Muscle of leg (tissue), 11 donors: Measurements from ENCODE around the gene SEMA5A. TPM values are rescaled to one million over a fixed set of nuclear protein-coding genes. Genes with fewer than 3 reads are reported as not detected.
"Not testable (repeated sequence)": the region's sequence is repeated elsewhere in the genome, so short reads cannot be mapped to it uniquely, and the experiment has no call there.

ENCODE experiments used
- DNase-seq: peaks from one replicate; pipeline ENCODE4 v3.0.0; 2013
- H3K27ac ChIP-seq: one replicate; pipeline ENCODE4 v1.5.1; 2013; ENCODE audit warnings: mild to moderate bottlenecking, low read length, control low read depth
- H3K27me3 ChIP-seq: one replicate; pipeline ENCODE4 v1.6.1; 2013; ENCODE audit warnings: low read length; ENCODE audit not compliant: control insufficient read depth, insufficient read depth
- H3K36me3 ChIP-seq: one replicate; pipeline ENCODE4 v1.6.1; 2013; ENCODE audit warnings: low read length; ENCODE audit not compliant: control insufficient read depth, insufficient read depth
- H3K4me1 ChIP-seq: one replicate; pipeline ENCODE4 v1.6.1; 2013; ENCODE audit warnings: low read length; ENCODE audit not compliant: control insufficient read depth, insufficient read depth
- H3K4me3 ChIP-seq: one replicate; pipeline ENCODE4 v1.5.1; 2013; ENCODE audit warnings: low read length, control low read depth
- H3K9me3 ChIP-seq: replicated peaks from 2 replicates; pipeline ENCODE4 v1.6.1; 2013; ENCODE audit warnings: low read depth, low read length; ENCODE audit not compliant: control insufficient read depth
- WGBS: methylation state at CpG from one replicate; pipeline ENCODE4 v1.1.5; 2013; ENCODE audit warnings: missing lambda C conversion rate; ENCODE audit not compliant: insufficient coverage; 5-methylcytosine and 5-hydroxymethylcytosine counted together
- polyA plus RNA-seq, 8 donors: library from polyadenylated mRNA; unstranded; fragments of 120-200 nt; gene quantifications; one replicate each; pipeline versions ENCODE4 v1.2.1 to v1.2.3, GENCODE V29; 2013; ENCODE audit warnings: inconsistent platforms in 1 of 8, low replicate concordance in 1 of 8; ENCODE audit not compliant: insufficient read length in 8 of 8, insufficient read depth in 1 of 8
- total RNA-seq: library from RNA; stranded (reverse); fragments of 120-200 nt; gene quantifications from one replicate; pipeline ENCODE4 v1.2.4, GENCODE V29; 2013

The SEMA5A gene
- total and polyA plus RNA-seq, 9 donors = 25.1 to 53.5 (median 37.3) TPM

GRCh38 chr5:9358961-9359685, 186.8 kb downstream of the SEMA5A start:
- DNase-seq = no peak
- 43% methylated on average over 1 of the region's 2 CpGs for WGBS
- no peak overlapping the region for H3K27ac ChIP-seq

GRCh38 chr5:9356351-9356825, 189.5 kb downstream of the SEMA5A start:
- Histone ChIP-seq H3K27ac (no peak overlapping the region), H3K9me3 (no peaks in the 10 kb centered on the region), H3K27me3 (no peaks in the 10 kb centered on the region), H3K36me3 (no peaks in the 10 kb centered on the region), H3K4me3 (no peak overlapping the region), H3K4me1 (no peaks in the 10 kb centered on the region)
- 38% methylated on average over 1 of the region's 5 CpGs for WGBS
- peak; percentile 27 for DNase-seq

More at GRCh38 chr5:9358961-9359685, 186.8 kb downstream of the SEMA5A start:
- Histone ChIP-seq H3K9me3 (no peaks in the 10 kb centered on the region), H3K4me3 (no peak overlapping the region), H3K27me3 (no peaks in the 10 kb centered on the region), H3K4me1 (peaks cover 4% of the 10 kb centered on the region), H3K36me3 (no peaks in the 10 kb centered on the region)

GRCh38 chr5:9354336-9355081, 191.4 kb downstream of the SEMA5A start:
- 74% methylated on average over 6 of the region's 7 CpGs for WGBS
- Histone ChIP-seq H3K27me3 (no peaks in the 10 kb centered on the region), H3K27ac (no peak overlapping the region), H3K4me1 (no peaks in the 10 kb centered on the region), H3K9me3 (no peaks in the 10 kb centered on the region), H3K36me3 (no peaks in the 10 kb centered on the region), H3K4me3 (no peak overlapping the region)
- DNase-seq = no peak

- DNase-seq, H3K27ac ChIP-seq, H3K36me3 ChIP-seq, H3K4me1 ChIP-seq, H3K27me3 ChIP-seq, H3K4me3 ChIP-seq, H3K9me3 ChIP-seq: not testable (repeated sequence)
Observed at GRCh38 chr5:9353048-9353447, 192.8 kb downstream of the SEMA5A start.

GRCh38 chr5:9351546-9351945, 194.3 kb downstream of the SEMA5A start:
- no peak overlapping the region for H3K27ac ChIP-seq
- peak; percentile 67 for DNase-seq
- H3K27me3 ChIP-seq = no peaks in the 10 kb centered on the region
- no peak overlapping the region for H3K4me3 ChIP-seq
- no peaks in the 10 kb centered on the region for H3K9me3 ChIP-seq
- H3K36me3 ChIP-seq = no peaks in the 10 kb centered on the region
- H3K4me1 ChIP-seq = no peaks in the 10 kb centered on the region
- 49% methylated on average over 2 of the region's 2 CpGs for WGBS

- Histone ChIP-seq H3K4me3 (no peak overlapping the region), H3K36me3 (no peaks in the 10 kb centered on the region), H3K27ac (no peak overlapping the region), H3K9me3 (no peaks in the 10 kb centered on the region), H3K4me1 (no peaks in the 10 kb centered on the region), H3K27me3 (no peaks in the 10 kb centered on the region)
- WGBS = 15% methylated on average over 1 of the region's 4 CpGs
- no peak for DNase-seq
Observed at GRCh38 chr5:9350301-9350797, 195.5 kb downstream of the SEMA5A start.

GRCh38 chr5:9348401-9348996, 197.4 kb downstream of the SEMA5A start:
- no peak overlapping the region for H3K4me3 ChIP-seq
- H3K9me3 ChIP-seq = no peaks in the 10 kb centered on the region
- H3K4me1 ChIP-seq = no peaks in the 10 kb centered on the region
- H3K36me3 ChIP-seq = no peaks in the 10 kb centered on the region
- WGBS = no CpG with 5 or more reads among the region's 5 CpGs
- DNase-seq = no peak
- no peak overlapping the region for H3K27ac ChIP-seq
- no peaks in the 10 kb centered on the region for H3K27me3 ChIP-seq

GRCh38 chr5:9347541-9348295, 198.2 kb downstream of the SEMA5A start:
- WGBS = 50% methylated on average over 2 of the region's 7 CpGs
- Histone ChIP-seq H3K9me3 (no peaks in the 10 kb centered on the region), H3K4me1 (no peaks in the 10 kb centered on the region), H3K27me3 (no peaks in the 10 kb centered on the region), H3K4me3 (no peak overlapping the region), H3K27ac (no peak overlapping the region), H3K36me3 (no peaks in the 10 kb centered on the region)
- no peak for DNase-seq

GRCh38 chr5:9347032-9347431, 198.8 kb downstream of the SEMA5A start:
- H3K4me3 ChIP-seq = no peak overlapping the region
- no peaks in the 10 kb centered on the region for H3K36me3 ChIP-seq
- DNase-seq = no peak
- no CpG with 5 or more reads among the region's 3 CpGs for WGBS
- no peak overlapping the region for H3K27ac ChIP-seq
- H3K27me3 ChIP-seq = no peaks in the 10 kb centered on the region
- no peaks in the 10 kb centered on the region for H3K4me1 ChIP-seq
- H3K9me3 ChIP-seq = no peaks in the 10 kb centered on the region
